HG02763 (cell line): ENCODE data around the gene METTL6.
A peak's percentile ranks its signal among the peaks of the same experiment; 100 is the strongest.
"Not testable (repeated sequence)": the region's sequence is repeated elsewhere in the genome, so short reads cannot be mapped to it uniquely, and the experiment has no call there.

Experiments used
- ATAC-seq: cut with Tn5 transposase; IDR thresholded peaks from one replicate; pipeline ENCODE4 v1.9.1; 2021; ENCODE audit warnings: mild to moderate bottlenecking, moderate library complexity; ENCODE audit not compliant: unreplicated experiment

Gene METTL6

GRCh38 chr3:15375461-15376000 lies 51.8 kb downstream of the METTL6 start:
- no peak for ATAC-seq

GRCh38 chr3:15372918-15373317 lies 54.4 kb downstream of the METTL6 start:
- no peak for ATAC-seq

- no peak for ATAC-seq
Observed at GRCh38 chr3:15368561-15369135, 58.7 kb downstream of the METTL6 start.

- ATAC-seq = no peak
Observed at GRCh38 chr3:15367059-15367458, 60.3 kb downstream of the METTL6 start.

- ATAC-seq = not testable (repeated sequence)
Observed at GRCh38 chr3:15364078-15364477, 63.3 kb downstream of the METTL6 start.

GRCh38 chr3:15361494-15362214 lies 65.7 kb downstream of the METTL6 start:
- peak; percentile 73 for ATAC-seq

DNA sequence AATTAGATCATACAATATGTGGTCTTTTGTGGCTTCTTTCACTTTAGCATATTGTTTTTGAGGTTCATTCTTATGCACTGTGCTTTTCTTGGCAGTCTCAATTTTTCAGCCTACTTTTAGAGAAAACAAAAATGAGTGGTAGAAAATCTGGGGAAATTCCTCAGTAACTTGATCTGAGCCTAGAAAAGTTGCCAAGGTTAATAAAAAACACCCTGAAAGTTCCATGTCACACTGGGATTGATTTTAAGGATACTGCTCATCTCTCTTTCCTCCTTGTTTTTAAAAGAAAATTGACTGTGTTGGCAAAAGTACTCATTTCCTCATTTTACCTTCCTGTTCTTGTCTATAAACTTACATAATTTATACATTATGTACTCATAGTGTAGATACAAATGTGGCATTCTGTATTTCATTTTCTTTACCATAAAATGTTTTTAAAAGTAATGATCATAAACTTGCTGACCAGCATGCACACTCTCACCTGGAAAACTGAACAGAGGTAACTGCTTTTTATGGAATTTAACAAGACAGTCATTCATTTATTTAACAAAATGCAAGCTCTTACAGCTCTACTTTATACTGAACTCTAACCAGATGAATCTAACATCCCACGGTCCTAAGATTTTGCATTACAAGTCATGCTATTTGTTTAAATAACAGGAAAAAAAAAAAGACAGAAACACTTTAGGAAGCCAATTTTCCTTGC lies 66.4 kb downstream of the METTL6 start:
- ATAC-seq = no peak
